Lower leg skin (tissue), 3 donors: ENCODE data around the gene EEFSEC.

ENCODE experiments used
- CTCF ChIP-seq, 3 donors: fragments of 450-650 bp; IDR thresholded peaks; one replicate each; pipeline ENCODE4 v1.5.1; 2016; ENCODE audit warnings: antibody characterized with exemption in 3 of 3, mild to moderate bottlenecking in 3 of 3, moderate library complexity in 2 of 3
- POLR2A ChIP-seq, 2 donors: fragments of 450-650 bp; IDR thresholded peaks; one replicate each; pipeline ENCODE4 v1.6.1; 2016 to 2017; ENCODE audit warnings: antibody characterized with exemption in 2 of 2, mild to moderate bottlenecking in 1 of 2, moderate library complexity in 1 of 2

GRCh38 chr3:128346562-128346961 is 193.3 kb downstream of the EEFSEC start:
- TF ChIP-seq CTCF (IDR thresholded peaks at IDR 0.05) (no peak), POLR2A (IDR thresholded peaks at IDR 0.05) (no peak)
